HEK293T (cell line): ENCODE data around the gene ARID4A.

Source experiments
- BHLHE40 ChIP-seq: fragments of 450-650 bp; IDR thresholded peaks from 2 replicates; pipeline ENCODE4 v1.6.1; 2016; ENCODE audit warnings: mild to moderate bottlenecking, moderate library complexity, borderline replicate concordance
- CTBP1 ChIP-seq: fragments of 450-650 bp; IDR thresholded peaks from 2 replicates; pipeline ENCODE4 v1.6.1; 2016; ENCODE audit warnings: borderline replicate concordance

DNA sequence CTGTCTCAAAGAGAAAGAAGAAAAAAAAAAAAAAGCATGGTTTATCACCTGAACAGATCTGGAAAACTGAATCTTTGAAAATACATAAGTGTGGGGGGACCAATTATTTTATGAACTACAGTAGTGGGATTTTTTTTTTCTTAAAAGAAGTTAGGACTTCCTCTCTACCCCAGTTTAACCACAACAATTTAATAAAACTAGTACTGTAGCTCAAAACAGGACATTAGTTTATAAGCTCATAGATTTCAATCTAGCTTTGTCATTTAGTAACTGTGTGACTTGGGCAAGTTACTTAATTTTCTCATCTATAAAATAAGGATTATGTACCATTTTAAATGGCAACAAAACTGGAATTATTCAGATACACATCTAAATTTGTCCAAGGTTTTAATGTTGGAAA is 23.5 kb upstream of the ARID4A start:
- TF ChIP-seq CTBP1 (no peak), BHLHE40 (no peak)
